ENCODE results near the gene SRRM4.

The SRRM4 gene

DNA sequence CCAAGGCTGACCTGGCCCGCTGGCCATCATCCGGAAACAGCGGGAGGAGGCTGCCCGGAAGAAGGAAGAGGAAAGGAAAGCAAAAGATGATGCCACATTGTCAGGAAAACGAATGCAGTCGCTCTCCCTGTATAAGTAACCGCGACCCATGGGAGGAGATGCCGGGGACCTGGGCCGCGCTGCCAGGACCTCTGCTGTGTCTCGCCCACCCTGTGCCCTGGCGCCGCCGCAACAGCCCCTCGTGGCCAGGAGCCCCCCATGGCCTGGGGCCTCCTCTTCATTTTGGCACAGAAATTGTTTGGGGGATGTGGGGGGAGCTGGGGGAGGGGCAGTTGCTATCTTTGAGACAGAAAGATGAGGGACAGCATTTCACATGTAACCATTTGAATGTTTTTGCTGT lies 213.9 kb downstream of the SRRM4 start:
- H3K4me3 ChIP-seq (ENCODE audit: low read depth, low read length): no peak overlapping the region
- peaks cover 18% of the 10 kb centered on the region for H3K36me3 ChIP-seq (replicated peaks)
- in situ Hi-C loops (cut with HindIII; ENCODE audit: low pct_ligation_motif_present, low sequenced_read_pairs): no loop called here
- no peak for DNase-seq
- H3K27ac ChIP-seq: no peak overlapping the region
- H3K27me3 ChIP-seq (replicated peaks): no peaks in the 10 kb centered on the region
- TF ChIP-seq CTCF (IDR thresholded peaks at IDR 0.05; ENCODE audit: low read depth, low read length, missing control alignments): no peak

- in situ Hi-C loops (cut with HindIII; ENCODE audit: low pct_ligation_motif_present, low sequenced_read_pairs): no loop called here
- no peak for TF ChIP-seq CTCF (IDR thresholded peaks at IDR 0.05; ENCODE audit: low read depth, low read length, missing control alignments)
- Histone ChIP-seq H3K27me3 (replicated peaks) (no peaks in the 10 kb centered on the region), H3K27ac (no peak overlapping the region), H3K36me3 (replicated peaks) (peaks cover 9% of the 10 kb centered on the region), H3K4me3 (ENCODE audit: low read depth, low read length) (no peak overlapping the region)
- DNase-seq: no peak
These were observed 217.1 kb downstream of the SRRM4 start for GRCh38 chr12:119198440-119198839.

GRCh38 chr12:119200601-119201000 lies 219.3 kb downstream of the SRRM4 start:
- in situ Hi-C loops (cut with HindIII; ENCODE audit: low pct_ligation_motif_present, low sequenced_read_pairs): no loop called here
- H3K4me3 ChIP-seq (ENCODE audit: low read depth, low read length): no peak overlapping the region
- no peak for DNase-seq
- H3K27me3 ChIP-seq (replicated peaks): no peaks in the 10 kb centered on the region
- no peak overlapping the region for H3K27ac ChIP-seq
- TF ChIP-seq CTCF (IDR thresholded peaks at IDR 0.05; ENCODE audit: low read depth, low read length, missing control alignments): no peak
- no peaks in the 10 kb centered on the region for H3K36me3 ChIP-seq (replicated peaks)

DNA sequence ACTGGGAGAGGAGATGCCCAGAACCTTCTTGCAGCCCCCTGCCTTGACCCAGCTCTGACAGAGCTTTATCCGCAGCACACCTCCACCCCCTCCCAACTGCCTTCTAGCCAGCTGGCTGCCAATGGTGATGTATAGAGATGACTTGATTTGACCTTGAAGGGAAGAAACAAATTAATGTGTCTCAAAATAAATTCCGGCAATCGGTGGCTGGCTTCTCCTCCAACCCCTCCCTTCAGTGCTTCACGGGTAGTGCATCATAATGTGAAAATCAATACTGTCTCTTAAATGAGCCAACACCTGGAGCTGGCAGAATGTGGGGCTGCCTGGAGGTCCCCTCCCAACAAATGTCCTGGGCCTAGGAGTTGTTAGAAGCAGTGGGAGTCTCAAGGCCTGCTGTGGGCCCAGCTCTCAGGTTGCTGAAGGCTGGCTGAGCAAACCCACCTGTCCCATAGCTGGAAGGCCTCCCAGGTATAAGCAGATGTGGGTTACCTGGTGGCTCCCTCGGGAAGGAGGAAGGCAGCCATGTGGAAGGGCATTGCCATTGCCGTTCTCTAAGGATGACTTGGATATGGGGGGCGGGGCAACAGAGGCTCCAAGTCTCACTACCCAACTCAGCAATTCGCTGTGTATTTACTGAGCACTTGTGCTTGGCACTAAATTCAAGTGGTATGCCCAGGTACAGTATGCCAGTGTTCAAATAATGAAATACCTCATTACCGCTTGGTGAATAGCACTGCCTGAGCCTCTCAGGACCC lies 220.6 kb downstream of the SRRM4 start:
- no peak overlapping the region for H3K4me3 ChIP-seq (ENCODE audit: low read depth, low read length)
- in situ Hi-C loops (cut with HindIII; ENCODE audit: low pct_ligation_motif_present, low sequenced_read_pairs): no loop called here
- H3K36me3 ChIP-seq (replicated peaks): no peaks in the 10 kb centered on the region
- no peak overlapping the region for H3K27ac ChIP-seq
- no peak for TF ChIP-seq CTCF (IDR thresholded peaks at IDR 0.05; ENCODE audit: low read depth, low read length, missing control alignments)
- no peak for DNase-seq
- no peaks in the 10 kb centered on the region for H3K27me3 ChIP-seq (replicated peaks)

- H3K36me3 ChIP-seq (replicated peaks): no peaks in the 10 kb centered on the region
- H3K27me3 ChIP-seq (replicated peaks): no peaks in the 10 kb centered on the region
- H3K27ac ChIP-seq: no peak overlapping the region
- in situ Hi-C loops (cut with HindIII; ENCODE audit: low pct_ligation_motif_present, low sequenced_read_pairs): no loop called here
- TF ChIP-seq CTCF (IDR thresholded peaks at IDR 0.05; ENCODE audit: low read depth, low read length, missing control alignments): no peak
- no peak overlapping the region for H3K4me3 ChIP-seq (ENCODE audit: low read depth, low read length)
- DNase-seq: no peak
These were observed 221.2 kb downstream of the SRRM4 start for GRCh38 chr12:119202544-119202943.

DNA sequence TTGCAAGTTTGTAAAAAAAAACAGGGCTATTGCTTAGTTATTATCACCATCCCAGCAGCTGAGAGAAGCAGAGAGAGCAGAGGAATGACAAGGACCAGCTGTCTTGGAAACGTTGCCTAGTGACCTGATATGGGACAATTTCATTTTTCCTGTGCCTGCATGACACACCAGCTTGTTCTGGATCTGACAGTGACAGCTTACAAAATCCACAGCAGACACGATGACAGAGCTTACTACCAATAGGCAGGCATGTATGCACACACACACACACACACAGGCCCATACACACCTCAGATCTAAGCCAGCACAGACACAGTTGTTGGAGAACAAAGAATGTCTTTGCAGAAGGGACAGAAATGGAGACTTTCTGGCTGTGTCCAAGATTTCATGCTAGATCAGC lies 222.8 kb downstream of the SRRM4 start:
- in situ Hi-C loops (cut with HindIII; ENCODE audit: low pct_ligation_motif_present, low sequenced_read_pairs): no loop called here
- no peak for DNase-seq
- Histone ChIP-seq H3K27ac (no peak overlapping the region), H3K4me3 (ENCODE audit: low read depth, low read length) (no peak overlapping the region), H3K27me3 (replicated peaks) (no peaks in the 10 kb centered on the region), H3K36me3 (replicated peaks) (no peaks in the 10 kb centered on the region)
- TF ChIP-seq CTCF (IDR thresholded peaks at IDR 0.05; ENCODE audit: low read depth, low read length, missing control alignments): no peak
